ENCODE measurements around the gene HERC4.

HERC4 gene

DNA sequence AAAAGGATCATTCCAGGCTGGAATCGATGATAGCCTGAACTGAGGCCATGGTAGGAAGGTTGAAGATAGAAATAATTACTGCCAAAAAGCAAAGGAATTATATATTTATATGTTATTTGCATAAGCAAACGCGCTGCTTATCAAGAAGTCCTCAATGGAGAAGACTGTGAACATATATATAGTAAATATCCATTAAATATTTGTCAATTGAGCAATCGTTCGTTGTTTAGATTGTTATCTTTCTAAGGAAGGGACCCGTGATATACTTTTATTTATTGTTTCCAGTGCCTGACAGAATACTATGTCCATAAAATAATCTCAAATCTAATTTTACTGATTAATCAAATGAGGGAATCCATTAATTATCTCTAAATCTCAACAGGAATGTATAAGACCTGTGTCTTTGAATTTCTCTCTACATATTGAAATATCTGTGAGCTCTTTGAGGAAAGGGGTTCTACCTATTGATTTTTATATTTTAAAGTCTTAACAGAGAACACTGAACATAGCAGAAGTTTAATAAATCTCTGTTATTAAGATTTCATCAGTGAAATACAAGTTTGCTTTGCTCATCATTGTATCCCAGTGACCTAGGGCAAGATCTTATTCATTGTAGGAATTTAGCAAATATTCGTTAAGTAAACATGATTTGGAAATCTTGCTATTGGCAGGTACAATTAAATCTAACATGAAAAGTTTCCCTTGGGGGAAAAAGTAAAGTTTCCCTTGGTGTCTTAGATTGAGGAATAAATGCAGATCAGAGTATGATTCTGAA is 12.0 kb upstream of the HERC4 start:
- DNase-seq (ENCODE audit: extremely low read depth, low read depth), result no peak
- H3K4me3 ChIP-seq (replicated peaks; ENCODE audit: low read depth, low read length), result no peak overlapping the region
- TF ChIP-seq CTCF (IDR thresholded peaks at IDR 0.05; ENCODE audit: low read depth, low read length, missing control alignments), result no peak

DNA sequence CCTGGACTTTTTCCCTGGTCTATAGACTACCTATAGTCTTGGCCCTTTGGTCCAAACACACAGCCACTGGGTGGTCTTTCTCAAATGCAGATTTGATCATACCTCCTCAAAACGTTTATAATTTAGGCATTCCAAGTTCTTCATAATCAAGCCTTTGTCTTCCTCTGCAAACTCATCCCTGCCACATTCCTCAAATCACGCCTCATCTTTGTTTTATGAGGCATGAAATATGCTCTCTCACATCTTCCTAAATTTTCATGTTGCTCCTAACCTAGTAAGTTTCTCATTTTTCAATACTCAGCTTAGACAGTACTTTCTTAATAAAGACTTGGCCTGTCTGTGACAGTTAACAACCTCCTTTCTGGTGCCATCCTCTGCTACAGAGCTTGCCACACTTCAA is 10.9 kb upstream of the HERC4 start:
- DNase-seq (ENCODE audit: extremely low read depth, low read depth), result no peak
- TF ChIP-seq CTCF (IDR thresholded peaks at IDR 0.05; ENCODE audit: low read depth, low read length, missing control alignments), result no peak
- H3K4me3 ChIP-seq (replicated peaks; ENCODE audit: low read depth, low read length), result no peak overlapping the region

- no peak for TF ChIP-seq CTCF (IDR thresholded peaks at IDR 0.05; ENCODE audit: low read depth, low read length, missing control alignments)
- no peak for DNase-seq (ENCODE audit: extremely low read depth, low read depth)
- H3K4me3 ChIP-seq (replicated peaks; ENCODE audit: low read depth, low read length), result no peak overlapping the region
These were observed 9.4 kb upstream of the HERC4 start for GRCh38 chr10:68084469-68084868.

- no peak overlapping the region for H3K4me3 ChIP-seq (replicated peaks; ENCODE audit: low read depth, low read length)
- TF ChIP-seq CTCF (IDR thresholded peaks at IDR 0.05; ENCODE audit: low read depth, low read length, missing control alignments), result no peak
- no peak for DNase-seq (ENCODE audit: extremely low read depth, low read depth)
These were observed 8.9 kb upstream of the HERC4 start for GRCh38 chr10:68083953-68084352.

DNA sequence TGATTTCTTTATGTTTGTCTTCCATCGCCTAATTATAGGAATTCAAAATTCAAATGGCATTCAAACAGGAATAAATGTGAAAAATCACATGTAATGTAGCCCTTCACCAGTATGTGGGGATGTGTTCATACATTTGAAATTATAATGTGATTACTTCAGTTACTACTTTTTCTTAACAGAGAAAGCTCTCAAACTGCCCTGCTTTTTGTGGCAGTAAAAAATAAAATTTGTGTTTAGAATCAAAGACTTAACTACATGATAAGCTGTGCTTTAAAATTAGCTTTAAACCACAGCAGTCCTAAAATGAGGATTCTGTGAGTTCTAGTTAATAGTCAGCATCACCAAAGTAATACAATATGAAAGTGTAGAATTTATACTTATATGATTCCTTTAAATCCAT is 7.8 kb upstream of the HERC4 start:
- DNase-seq (ENCODE audit: extremely low read depth, low read depth), result no peak

DNA sequence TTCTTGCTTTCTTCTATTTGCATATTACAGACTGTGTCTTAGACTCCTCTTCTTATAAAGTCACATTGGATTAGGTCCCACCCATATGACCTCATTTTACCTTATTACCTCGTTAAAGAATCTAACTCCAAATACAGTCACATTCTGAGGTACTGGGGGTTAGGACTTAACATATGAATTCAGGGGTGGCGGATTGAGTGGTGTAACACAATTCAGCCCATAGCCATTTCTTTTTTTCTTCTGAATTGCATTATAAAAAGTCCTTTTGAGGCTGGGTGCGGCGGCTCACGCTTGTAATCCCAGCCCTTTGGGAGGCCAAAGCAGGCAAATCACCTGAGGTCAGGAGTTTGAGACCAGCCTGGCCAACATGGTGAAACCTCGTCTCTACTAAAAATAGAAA is 6.8 kb upstream of the HERC4 start:
- no peak for TF ChIP-seq CTCF (IDR thresholded peaks at IDR 0.05; ENCODE audit: low read depth, low read length, missing control alignments)
- no peak overlapping the region for H3K4me3 ChIP-seq (replicated peaks; ENCODE audit: low read depth, low read length)

More for the DNA sequence above, 7.8 kb upstream of the HERC4 start:
- no peak overlapping the region for H3K4me3 ChIP-seq (replicated peaks; ENCODE audit: low read depth, low read length)
- peak; percentile 37 for TF ChIP-seq CTCF (IDR thresholded peaks at IDR 0.05; ENCODE audit: low read depth, low read length, missing control alignments)

More for the DNA sequence above, 6.8 kb upstream of the HERC4 start:
- no peak for DNase-seq (ENCODE audit: extremely low read depth, low read depth)
